ENCODE data around the gene FAM193B. TPM values are rescaled to one million over a fixed set of nuclear protein-coding genes. Genes with fewer than 3 reads are reported as not detected.
A peak's percentile ranks its signal among the peaks of the same experiment; 100 is the strongest.

The FAM193B gene
- total and polyA plus RNA-seq, 9 of the 15 experiments (the other 6 are each of a cell fraction or from before 2014, with no cell fraction given) = 4.4 to 76.4 (median 37.3) TPM

- TF ChIP-seq E2F4 (CRISPR knock-in tag; IDR thresholded peaks at IDR 0.05; ENCODE audit: low read depth) (no peak), PRMT5 (CRISPR knock-in tag; IDR thresholded peaks at IDR 0.05) (no peak), HMG20B (CRISPR knock-in tag; IDR thresholded peaks at IDR 0.05) (no peak), PATZ1 (CRISPR knock-in tag; IDR thresholded peaks at IDR 0.05; ENCODE audit: borderline replicate concordance) (no peak), EWSR1 (IDR thresholded peaks at IDR 0.05; ENCODE audit: borderline replicate concordance, low read depth, partially characterized antibody) (no peak), SNIP1 (IDR thresholded peaks at IDR 0.05; ENCODE audit: low read depth) (no peak), NR2C1 (IDR thresholded peaks at IDR 0.05) (no peak), NR2C1 (tag; IDR thresholded peaks at IDR 0.05) (no peak), CREM (IDR thresholded peaks at IDR 0.05; ENCODE audit: low read depth) (peak; percentile 32; the same call in 1 of the 2 replicates), FOXK2 (conservative IDR thresholded peaks at IDR 0.05 in 1 of 2, IDR thresholded peaks at IDR 0.05 in 1 of 2; ENCODE audit: low read depth in 2 of 2) (0 out of 4 replicates have a peak, but pooled peaks of 1 of the 2 experiments have one; percentile 18), ZBTB2 (IDR thresholded peaks at IDR 0.05) (no peak), MLX (CRISPR knock-in tag; conservative IDR thresholded peaks at IDR 0.05) (0 out of 4 replicates have a peak, but pooled peaks of 1 of the 2 experiments have one; percentile 70), RBM34 (IDR thresholded peaks at IDR 0.05; ENCODE audit: borderline replicate concordance, insufficient read depth, low read length) (peak; percentile 85; the same call in 1 of the 2 replicates), TCF7 (IDR thresholded peaks at IDR 0.05; ENCODE audit: borderline replicate concordance) (no peak), ARHGAP35 (IDR thresholded peaks at IDR 0.05; ENCODE audit: partially characterized antibody) (no peak), HNRNPL (IDR thresholded peaks at IDR 0.05; ENCODE audit: low read depth, low read length) (peak; percentile 57; the same call in 1 of the 2 replicates), ETV1 (tag; conservative IDR thresholded peaks at IDR 0.05; ENCODE audit: low read depth) (peak; percentile 28; the same call in 1 of the 2 replicates), SMAD1 (IDR thresholded peaks at IDR 0.05; ENCODE audit: low read depth, low read length, partially characterized antibody) (peak; percentile 74), YBX1 (IDR thresholded peaks at IDR 0.05) (no peak), MAFK (IDR thresholded peaks at IDR 0.05; ENCODE audit: low read length) (no peak)
- TF ChIP-seq, protein P1, sequence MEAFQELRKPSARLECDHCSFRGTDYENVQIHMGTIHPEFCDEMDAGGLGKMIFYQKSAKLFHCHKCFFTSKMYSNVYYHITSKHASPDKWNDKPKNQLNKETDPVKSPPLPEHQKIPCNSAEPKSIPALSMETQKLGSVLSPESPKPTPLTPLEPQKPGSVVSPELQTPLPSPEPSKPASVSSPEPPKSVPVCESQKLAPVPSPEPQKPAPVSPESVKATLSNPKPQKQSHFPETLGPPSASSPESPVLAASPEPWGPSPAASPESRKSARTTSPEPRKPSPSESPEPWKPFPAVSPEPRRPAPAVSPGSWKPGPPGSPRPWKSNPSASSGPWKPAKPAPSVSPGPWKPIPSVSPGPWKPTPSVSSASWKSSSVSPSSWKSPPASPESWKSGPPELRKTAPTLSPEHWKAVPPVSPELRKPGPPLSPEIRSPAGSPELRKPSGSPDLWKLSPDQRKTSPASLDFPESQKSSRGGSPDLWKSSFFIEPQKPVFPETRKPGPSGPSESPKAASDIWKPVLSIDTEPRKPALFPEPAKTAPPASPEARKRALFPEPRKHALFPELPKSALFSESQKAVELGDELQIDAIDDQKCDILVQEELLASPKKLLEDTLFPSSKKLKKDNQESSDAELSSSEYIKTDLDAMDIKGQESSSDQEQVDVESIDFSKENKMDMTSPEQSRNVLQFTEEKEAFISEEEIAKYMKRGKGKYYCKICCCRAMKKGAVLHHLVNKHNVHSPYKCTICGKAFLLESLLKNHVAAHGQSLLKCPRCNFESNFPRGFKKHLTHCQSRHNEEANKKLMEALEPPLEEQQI (IDR thresholded peaks at IDR 0.05) = no peak
Observed at GRCh38 chr5:177497292-177498012, 56.9 kb downstream of the FAM193B start, which contains the start of gene PDLIM7 (continued).

Data from K562 (cell line).